Retinal pigment epithelial cell (primary cell): ENCODE results near the gene PIP4P1.

Experiments
- DNase-seq: peaks from one replicate; pipeline ENCODE4 v3.0.0-alpha.2; 2010; ENCODE audit warnings: low read depth
- H3K4me3 ChIP-seq: 2 replicates; pipeline ENCODE4 v1.5.1; 2011; ENCODE audit warnings: mild to moderate bottlenecking, low read length, control low read depth, moderate library complexity
- CTCF ChIP-seq: conservative IDR thresholded peaks from 2 replicates; pipeline ENCODE4 v1.5.1; 2011; ENCODE audit warnings: low read depth, low read length, control low read depth, inconsistent platforms

The PIP4P1 gene

GRCh38 chr14:20422886-20423285 is 38.3 kb downstream of the PIP4P1 start:
- no peak for DNase-seq
- TF ChIP-seq CTCF, result no peak

GRCh38 chr14:20421267-20421666 is 40.0 kb downstream of the PIP4P1 start:
- H3K4me3 ChIP-seq, result no peak overlapping the region
- no peak for TF ChIP-seq CTCF
- DNase-seq, result no peak

More at GRCh38 chr14:20422886-20423285, 38.3 kb downstream of the PIP4P1 start:
- no peak overlapping the region for H3K4me3 ChIP-seq

GRCh38 chr14:20419419-20419818 is 41.8 kb downstream of the PIP4P1 start:
- no peak overlapping the region for H3K4me3 ChIP-seq
- DNase-seq, result no peak
- TF ChIP-seq CTCF, result no peak

- TF ChIP-seq CTCF, result no peak
- H3K4me3 ChIP-seq, result no peak overlapping the region
- DNase-seq, result no peak
These were observed 42.7 kb downstream of the PIP4P1 start for GRCh38 chr14:20418501-20418909.

- DNase-seq, result no peak
- TF ChIP-seq CTCF, result no peak
- no peak overlapping the region for H3K4me3 ChIP-seq
These were observed 43.7 kb downstream of the PIP4P1 start for GRCh38 chr14:20417250-20418186.

- H3K4me3 ChIP-seq, result no peak overlapping the region
- no peak for TF ChIP-seq CTCF
- no peak for DNase-seq
These were observed 45.0 kb downstream of the PIP4P1 start for GRCh38 chr14:20416223-20416622.

- no peak overlapping the region for H3K4me3 ChIP-seq
- TF ChIP-seq CTCF, result peak; percentile 75
- no peak for DNase-seq
These were observed 45.4 kb downstream of the PIP4P1 start for GRCh38 chr14:20415782-20416206.
